GDM1 (cell line): ENCODE data around the gene RGS3.

ENCODE experiments used
- DNase-seq: peaks from one replicate; lab custom pipeline; 2025; lab: John Stamatoyannopoulos, UW

Gene RGS3

GRCh38 chr9:113588242-113588810 lies 124.8 kb downstream of the RGS3 start:
- no peak for DNase-seq

- no peak for DNase-seq
These were observed 125.4 kb downstream of the RGS3 start for GRCh38 chr9:113588936-113589335.

DNA sequence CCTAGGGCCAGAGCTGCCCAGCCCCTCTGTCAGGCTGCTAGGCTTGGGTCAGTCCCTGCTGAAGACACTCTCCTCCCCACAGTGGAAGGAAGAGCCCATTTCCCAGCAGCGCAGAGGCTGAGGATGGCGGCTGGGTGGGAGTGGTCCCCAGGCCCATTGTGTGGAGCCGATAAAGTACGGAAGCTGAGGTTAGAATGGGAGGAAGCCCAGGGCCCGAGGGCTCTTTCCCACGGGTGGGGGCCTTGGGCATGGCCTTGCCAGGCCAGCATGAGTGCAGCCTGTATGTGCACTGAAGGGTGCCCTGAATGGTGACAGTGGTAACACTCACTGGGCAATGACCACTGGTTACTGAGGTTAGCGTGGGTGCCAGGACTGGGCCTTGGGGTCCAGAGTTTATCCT lies 125.9 kb downstream of the RGS3 start:
- DNase-seq: peak; percentile 21

GRCh38 chr9:113589890-113590289 lies 126.4 kb downstream of the RGS3 start:
- peak; percentile 56 for DNase-seq

GRCh38 chr9:113590389-113590788 lies 126.9 kb downstream of the RGS3 start:
- DNase-seq: no peak

DNA sequence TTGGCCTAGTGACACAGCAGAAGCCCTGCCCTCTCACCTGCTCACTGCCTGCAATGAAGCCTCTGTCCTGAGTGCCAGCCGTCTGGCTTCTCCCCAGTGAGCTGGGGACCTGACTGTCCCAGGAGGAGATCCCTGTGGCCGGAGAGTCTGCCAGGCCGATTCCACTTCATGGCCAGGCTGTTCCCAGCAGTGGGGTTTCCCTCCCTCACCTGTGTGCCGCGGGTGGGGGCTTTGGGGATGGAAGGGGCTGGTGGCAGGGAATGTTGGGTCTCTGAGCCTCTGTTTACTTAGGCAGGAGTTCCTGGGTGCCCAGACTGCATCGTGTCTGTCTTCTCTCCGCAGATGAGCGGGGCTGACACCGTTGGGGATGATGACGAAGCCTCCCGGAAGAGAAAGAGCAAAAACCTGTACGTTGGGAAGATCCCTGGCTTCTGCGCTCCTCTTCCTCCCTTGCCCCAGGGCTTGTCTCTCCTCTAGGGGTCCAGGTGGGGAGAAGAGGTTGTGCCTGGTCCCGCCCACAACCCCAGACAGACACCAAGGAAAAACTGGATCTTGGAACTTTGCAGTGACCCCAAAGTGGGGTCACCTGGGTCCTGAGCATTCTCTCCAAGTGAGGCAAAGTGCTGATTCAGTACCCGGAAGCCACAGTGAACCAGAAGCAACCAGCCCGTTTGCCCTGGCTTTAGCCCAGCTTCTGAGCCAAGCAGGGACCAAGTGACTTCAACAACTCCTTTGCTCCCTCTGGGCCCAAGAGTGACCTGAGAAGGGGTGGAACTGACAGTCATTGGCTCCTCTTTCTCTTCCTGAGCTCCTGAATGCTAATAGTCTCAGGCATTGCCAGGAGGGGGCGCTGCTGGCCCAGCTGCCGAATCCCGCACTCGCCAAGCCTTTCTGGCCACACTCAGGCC lies 127.7 kb downstream of the RGS3 start:
- peak; percentile 75 for DNase-seq

- DNase-seq: no peak
These were observed 128.5 kb downstream of the RGS3 start for GRCh38 chr9:113591899-113592625.

- no peak for DNase-seq
These were observed 129.5 kb downstream of the RGS3 start for GRCh38 chr9:113592876-113593575.

DNA sequence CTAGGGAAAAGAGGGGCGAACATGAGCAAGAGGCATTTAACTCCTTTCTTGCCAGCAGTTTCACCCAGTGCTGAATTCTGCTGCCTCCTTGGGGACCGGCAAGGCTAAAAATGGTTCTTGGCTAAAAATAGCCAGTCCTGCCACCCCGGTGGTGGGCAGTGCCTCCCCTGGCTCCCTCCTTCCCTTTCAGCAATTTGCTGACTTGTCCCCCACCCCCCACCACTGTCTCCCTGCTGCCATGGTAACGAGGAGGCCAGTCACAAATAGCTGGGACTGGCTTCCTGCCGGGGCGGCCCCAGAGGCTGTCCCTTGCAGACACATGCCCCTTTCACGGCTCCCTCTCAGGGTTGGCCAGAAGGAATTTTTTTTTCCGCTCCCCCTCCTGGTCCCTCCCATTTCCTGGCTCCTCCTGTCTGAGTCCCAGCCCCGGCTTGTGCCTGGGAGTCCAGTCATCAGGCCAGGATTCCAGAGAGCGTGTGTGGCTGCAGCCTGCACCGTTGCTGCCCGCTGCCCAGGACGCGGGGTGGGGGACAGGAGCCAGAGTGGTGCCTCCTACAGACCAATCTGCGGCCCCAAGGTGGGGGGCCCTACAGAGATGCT lies 130.3 kb downstream of the RGS3 start:
- DNase-seq: peak; percentile 92

DNA sequence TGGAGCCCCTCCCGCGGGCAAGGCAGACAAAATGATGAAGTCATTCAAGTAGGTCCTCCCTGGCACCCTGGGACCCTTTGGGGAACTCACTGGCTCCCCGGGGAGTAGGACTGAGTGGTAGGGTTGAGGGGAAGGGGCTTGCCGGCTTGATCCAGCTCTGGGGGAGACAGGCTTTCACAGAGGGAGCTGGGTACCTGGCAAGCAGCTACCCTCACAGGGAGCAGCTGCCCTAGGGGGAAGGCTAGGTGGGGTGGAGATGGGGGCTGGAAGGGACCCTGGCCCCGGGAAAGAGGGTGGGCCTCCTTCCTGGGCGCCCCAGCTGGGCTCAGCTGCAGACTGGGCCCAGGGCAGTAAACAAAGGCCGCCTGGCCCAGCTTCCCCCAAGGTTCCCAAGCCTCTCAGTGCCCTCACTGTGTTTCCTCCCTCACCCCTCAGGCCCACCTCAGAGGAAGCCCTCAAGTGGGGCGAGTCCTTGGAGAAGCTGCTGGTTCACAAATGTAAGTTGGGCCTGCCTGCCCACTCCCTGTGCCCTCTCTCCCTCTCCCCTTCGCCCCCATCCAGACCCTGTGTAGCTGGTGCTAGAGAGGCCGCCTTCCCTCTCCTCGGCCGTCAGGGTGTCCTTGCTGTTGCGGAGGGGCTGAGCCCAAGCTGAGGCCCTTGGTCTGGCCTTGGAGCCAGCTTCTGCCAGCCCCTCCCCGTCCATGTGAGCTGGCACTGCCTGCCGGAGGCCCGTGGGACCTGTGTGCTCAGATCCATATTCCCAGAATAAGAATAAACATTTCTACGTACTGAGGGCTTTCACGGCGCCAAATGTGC lies 131.2 kb downstream of the RGS3 start:
- no peak for DNase-seq

GRCh38 chr9:113596616-113597320 lies 133.2 kb downstream of the RGS3 start:
- no peak for DNase-seq

DNA sequence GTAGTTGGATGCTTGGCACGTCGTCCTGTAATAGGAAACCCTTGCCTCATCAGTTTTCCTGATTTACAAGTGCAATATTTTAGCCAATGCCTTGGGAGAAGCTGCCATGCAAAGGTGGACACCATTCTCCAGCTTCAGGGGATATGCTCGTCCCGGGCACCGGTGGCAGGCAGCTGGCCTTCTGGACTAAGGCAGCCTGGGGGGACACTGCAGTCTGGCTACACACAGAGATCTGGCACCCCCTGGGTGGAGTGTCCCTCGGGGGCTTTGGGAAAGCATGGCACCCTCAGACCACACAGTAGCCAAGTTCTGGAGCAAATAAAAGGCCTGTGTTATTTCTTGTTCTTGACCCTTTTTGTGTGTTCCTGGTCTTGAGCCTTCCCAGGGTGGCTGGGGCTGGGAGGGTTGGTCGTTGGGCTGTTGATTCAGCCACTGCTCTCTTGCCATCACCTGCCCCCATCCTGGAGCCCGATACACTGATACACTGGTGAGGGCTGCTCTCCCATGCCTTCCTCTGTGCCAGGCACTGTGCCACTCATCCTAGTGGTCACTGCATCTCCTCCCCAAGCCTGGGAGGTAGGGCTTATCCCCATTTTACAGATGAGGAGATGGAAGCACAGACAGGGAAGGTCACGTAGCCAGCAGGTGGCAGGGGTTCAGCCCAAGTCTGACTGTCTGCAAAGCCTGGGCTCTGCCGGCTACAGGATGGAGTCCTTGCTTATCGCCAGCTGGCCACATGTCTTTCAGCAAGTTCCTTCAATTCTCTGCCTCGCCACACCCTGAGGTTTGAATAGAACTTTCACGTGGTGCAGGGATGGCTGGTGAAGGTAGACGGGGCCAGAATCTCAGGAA lies 134.1 kb downstream of the RGS3 start:
- DNase-seq: no peak

- no peak for DNase-seq
These were observed 134.9 kb downstream of the RGS3 start for GRCh38 chr9:113598451-113598850.

DNA sequence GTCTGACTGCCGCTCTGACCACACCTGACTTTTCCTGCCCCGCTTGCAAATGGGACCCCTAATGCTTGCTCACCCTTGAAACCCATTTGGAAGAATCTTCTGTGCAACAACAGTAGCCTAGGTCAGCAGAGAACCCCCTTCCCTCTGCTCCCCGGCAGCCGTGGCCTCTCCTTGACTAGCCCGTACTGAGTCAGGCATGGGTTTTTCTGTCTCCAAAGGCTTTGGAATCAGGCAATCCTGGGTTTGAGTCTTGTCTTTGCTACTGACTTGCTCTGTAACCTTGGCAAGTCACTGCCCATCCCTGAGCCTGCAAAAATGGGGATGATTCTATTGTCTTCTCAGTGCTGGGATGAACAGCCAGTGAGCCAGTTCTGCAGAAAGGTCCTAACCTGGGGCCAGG lies 135.4 kb downstream of the RGS3 start:
- no peak for DNase-seq

- no peak for DNase-seq
These were observed 136.1 kb downstream of the RGS3 start for GRCh38 chr9:113599646-113600022.

DNA sequence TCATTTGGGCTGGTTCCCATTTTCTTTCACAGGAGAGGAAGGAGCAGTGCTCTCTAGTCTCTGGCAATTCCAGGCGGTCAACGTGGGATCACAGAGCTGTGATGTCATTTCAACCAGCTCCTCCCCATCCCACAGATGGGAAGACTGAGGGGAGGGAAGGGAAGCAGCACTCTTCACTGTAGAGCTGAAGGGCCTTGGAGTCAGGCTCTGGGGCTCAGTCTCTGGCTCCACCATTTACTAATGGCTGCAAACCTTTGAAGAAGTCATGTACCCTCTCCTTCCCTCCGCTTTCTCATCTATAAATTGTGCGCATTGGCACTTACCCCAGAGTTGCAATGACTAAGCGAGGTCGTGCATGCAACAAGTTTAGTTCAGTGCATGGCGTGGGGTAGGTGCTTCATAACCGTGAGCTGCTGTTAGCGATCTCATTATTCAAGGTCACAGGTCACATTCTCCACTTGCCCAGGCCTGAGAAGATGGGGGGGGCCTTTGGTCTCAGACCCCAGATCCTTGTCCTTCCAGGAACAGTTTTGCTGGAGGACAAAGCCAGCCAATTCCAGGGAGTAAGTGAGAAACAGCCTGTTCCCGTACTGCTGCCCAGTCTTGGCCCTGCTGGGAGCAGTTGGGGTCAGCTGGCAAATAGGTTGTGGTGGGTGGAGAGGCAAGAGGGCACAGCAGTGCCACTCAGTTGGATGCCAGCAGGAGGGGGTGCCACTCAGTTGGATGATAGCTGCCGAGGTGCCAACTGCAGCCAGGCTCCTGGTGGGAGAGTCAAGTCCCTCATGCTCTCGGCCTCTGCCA lies 136.7 kb downstream of the RGS3 start:
- no peak for DNase-seq

GRCh38 chr9:113600871-113601614 lies 137.5 kb downstream of the RGS3 start:
- no peak for DNase-seq

GRCh38 chr9:113601656-113602055 lies 138.1 kb downstream of the RGS3 start:
- no peak for DNase-seq
